Neural crest cell (in vitro differentiated cells): Measurements from ENCODE around the gene CBL. TPM values are rescaled to one million over a fixed set of nuclear protein-coding genes. Genes with fewer than 3 reads are reported as not detected.
"Not testable (repeated sequence)": the region's sequence is repeated elsewhere in the genome, so short reads cannot be mapped to it uniquely, and the experiment has no call there.

Experiments used
- DNase-seq: peaks from one replicate; pipeline ENCODE4 v3.0.0; 2021; ENCODE audit warnings: low read depth, mixed read lengths, low spot score
- H3K27ac Mint-ChIP-seq: one replicate; pipeline ENCODE4 v1.8.0; 2021; ENCODE audit warnings: mild to moderate bottlenecking, mixed read lengths; ENCODE audit not compliant: unreplicated experiment
- H3K27me3 Mint-ChIP-seq: 2 replicates; pipeline ENCODE4 v1.8.0; 2021; ENCODE audit warnings: low read depth, mild to moderate bottlenecking, mixed read lengths
- H3K36me3 Mint-ChIP-seq: 2 replicates; pipeline ENCODE4 v1.8.0; 2021; ENCODE audit warnings: low read depth, mild to moderate bottlenecking, mixed read lengths
- H3K4me1 Mint-ChIP-seq: 2 replicates; pipeline ENCODE4 v1.8.0; 2021; ENCODE audit warnings: mixed read lengths
- H3K4me3 Mint-ChIP-seq: one replicate; pipeline ENCODE4 v1.8.0; 2021; ENCODE audit warnings: mild to moderate bottlenecking, mixed read lengths
- H3K9me3 Mint-ChIP-seq: 2 replicates; pipeline ENCODE4 v1.8.0; 2021; ENCODE audit warnings: mixed read lengths
- total RNA-seq: library from RNA; stranded (reverse); gene quantifications from 2 replicates; pipeline ENCODE4 v1.2.1, GENCODE V29; 2021
- TF ChIP-seq, protein P1 (sequence below): fragments of 200-600 bp; sonication (generic); conservative IDR thresholded peaks from 2 replicates; pipeline ENCODE4 v1.5.0; 2021; ENCODE audit warnings: antibody characterized with exemption, mild to moderate bottlenecking

CBL gene
- total RNA-seq, 1 donor from 2014 or later: 43.5 TPM

DNA sequence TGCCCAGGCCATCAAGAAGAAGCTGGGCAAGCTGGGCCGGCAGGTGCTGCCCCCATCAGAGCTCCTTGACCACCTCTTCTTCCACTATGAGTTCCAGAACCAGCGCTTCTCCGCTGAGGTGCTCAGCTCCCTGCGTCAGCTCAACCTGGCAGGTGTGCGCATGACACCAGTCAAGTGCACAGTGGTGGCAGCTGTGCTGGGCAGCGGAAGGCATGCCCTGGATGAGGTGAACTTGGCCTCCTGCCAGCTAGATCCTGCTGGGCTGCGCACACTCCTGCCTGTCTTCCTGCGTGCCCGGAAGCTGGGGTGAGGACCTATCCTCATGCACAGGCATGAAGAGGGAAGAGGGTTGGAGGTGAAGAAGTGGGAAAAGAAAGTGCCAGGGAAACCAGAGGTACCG, 26.2 kb upstream of the CBL start:
- no peaks in the 10 kb centered on the region for H3K36me3 Mint-ChIP-seq
- H3K9me3 Mint-ChIP-seq: no peaks in the 10 kb centered on the region
- TF ChIP-seq, protein P1, sequence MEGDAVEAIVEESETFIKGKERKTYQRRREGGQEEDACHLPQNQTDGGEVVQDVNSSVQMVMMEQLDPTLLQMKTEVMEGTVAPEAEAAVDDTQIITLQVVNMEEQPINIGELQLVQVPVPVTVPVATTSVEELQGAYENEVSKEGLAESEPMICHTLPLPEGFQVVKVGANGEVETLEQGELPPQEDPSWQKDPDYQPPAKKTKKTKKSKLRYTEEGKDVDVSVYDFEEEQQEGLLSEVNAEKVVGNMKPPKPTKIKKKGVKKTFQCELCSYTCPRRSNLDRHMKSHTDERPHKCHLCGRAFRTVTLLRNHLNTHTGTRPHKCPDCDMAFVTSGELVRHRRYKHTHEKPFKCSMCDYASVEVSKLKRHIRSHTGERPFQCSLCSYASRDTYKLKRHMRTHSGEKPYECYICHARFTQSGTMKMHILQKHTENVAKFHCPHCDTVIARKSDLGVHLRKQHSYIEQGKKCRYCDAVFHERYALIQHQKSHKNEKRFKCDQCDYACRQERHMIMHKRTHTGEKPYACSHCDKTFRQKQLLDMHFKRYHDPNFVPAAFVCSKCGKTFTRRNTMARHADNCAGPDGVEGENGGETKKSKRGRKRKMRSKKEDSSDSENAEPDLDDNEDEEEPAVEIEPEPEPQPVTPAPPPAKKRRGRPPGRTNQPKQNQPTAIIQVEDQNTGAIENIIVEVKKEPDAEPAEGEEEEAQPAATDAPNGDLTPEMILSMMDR: no peak
- no peaks in the 10 kb centered on the region for H3K27me3 Mint-ChIP-seq
- no peak overlapping the region for H3K27ac Mint-ChIP-seq
- no peak overlapping the region for H3K4me3 Mint-ChIP-seq
- no peak for DNase-seq
- peaks cover 19% of the 10 kb centered on the region for H3K4me1 Mint-ChIP-seq

DNA sequence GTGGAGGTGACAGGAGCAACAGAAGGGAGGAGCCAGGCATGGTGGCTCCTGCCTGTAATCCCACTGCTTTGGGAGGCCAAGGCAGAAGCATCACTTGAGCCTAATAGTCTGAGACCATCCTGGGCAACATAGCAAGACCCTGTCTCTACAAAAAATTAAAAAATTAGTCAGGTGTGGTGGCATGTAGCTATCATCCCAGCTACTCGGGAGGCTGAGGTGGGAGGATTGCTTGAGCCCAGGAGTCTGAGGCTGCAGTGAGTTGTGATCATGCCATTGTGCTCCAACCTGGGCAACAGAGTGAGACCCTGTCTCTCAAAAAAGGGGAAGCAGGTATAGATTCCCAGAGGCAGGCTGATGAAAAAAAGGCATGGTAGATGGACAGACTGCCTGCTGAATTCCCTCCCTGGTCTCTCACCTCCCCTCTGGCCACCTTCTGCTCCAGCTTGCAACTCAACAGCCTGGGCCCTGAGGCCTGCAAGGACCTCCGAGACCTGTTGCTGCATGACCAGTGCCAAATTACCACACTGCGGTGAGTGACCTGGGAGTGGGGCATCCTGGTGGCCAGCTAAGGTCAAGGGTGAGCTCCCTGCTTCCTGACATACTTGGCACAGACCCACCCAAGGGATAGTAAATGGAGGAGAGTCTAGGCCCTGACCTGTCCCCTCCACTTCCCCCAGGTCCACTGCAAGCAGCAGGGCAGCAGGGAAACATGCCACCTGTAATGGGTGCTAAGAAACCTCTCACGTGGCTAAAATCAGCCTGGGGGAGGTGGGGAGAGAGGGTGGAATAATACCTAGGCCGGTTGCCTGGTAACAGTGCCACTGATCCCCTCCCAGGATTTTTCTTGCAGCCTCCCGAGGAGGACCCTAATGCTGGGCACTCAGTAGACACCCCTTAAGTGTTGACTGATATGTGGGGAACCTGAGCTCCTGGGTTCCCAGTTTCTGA, 25.1 kb upstream of the CBL start:
- TF ChIP-seq, protein P1: no peak
- H3K9me3 Mint-ChIP-seq: no peaks in the 10 kb centered on the region
- no peaks in the 10 kb centered on the region for H3K27me3 Mint-ChIP-seq
- peak overlapping the region; percentile 57 for H3K27ac Mint-ChIP-seq
- no peak for DNase-seq
- no peaks in the 10 kb centered on the region for H3K36me3 Mint-ChIP-seq
- peaks cover 16% of the 10 kb centered on the region for H3K4me1 Mint-ChIP-seq
- H3K4me3 Mint-ChIP-seq: no peak overlapping the region

DNA sequence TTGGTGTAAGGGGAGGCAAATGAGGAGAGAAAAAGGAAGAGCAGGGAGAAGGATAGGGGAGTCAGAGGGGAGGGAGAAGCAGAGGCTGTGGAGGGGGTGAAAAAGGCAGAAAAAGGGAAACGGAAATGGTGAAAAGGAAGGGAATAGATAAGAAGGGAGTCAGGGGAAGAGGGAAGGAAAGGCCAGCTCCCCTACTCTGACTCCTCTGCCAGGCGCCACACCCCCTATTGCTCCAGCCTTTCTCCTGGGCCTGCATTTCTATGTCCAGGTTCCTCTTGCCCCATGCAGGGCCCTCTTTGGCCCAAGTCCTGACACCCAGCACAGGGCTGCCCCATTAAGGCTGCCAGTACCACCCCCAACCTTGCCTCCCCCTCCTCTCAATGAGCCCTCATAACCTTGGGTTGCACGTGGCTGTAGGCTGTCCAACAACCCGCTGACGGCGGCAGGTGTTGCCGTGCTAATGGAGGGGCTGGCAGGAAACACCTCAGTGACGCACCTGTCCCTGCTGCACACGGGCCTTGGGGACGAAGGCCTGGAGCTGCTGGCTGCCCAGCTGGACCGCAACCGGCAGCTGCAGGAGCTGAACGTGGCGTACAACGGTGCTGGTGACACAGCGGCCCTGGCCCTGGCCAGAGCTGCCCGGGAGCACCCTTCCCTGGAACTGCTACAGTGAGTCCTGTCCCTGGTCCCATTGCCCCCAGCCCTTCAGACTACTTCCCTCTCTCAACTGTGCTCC, 24.3 kb upstream of the CBL start:
- no peaks in the 10 kb centered on the region for H3K27me3 Mint-ChIP-seq
- H3K36me3 Mint-ChIP-seq: no peaks in the 10 kb centered on the region
- peak overlapping the region; percentile 57 for H3K27ac Mint-ChIP-seq
- TF ChIP-seq, protein P1: no peak
- H3K4me3 Mint-ChIP-seq: no peak overlapping the region
- DNase-seq: no peak
- H3K4me1 Mint-ChIP-seq: peaks cover 16% of the 10 kb centered on the region
- no peaks in the 10 kb centered on the region for H3K9me3 Mint-ChIP-seq

DNA sequence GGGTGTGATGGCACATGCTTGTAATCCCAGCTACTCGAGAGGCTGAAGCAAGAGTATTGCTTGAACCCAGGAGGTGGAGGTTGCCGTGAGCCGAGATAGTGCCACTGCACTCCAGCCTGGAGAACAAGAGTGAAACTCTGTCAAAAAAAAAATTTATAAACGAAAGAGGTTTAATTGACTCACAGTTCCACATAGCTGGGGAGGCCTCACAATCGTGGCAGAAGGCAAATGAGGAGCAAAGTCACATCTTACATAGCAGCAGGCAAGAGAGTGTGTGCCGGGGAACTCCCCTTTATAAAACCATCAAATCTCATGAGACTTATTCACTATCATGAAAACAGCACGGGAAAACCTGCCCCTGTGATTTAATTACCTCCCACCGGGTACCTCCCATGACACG, 21.7 kb upstream of the CBL start:
- H3K36me3 Mint-ChIP-seq, DNase-seq, H3K27me3 Mint-ChIP-seq, H3K4me3 Mint-ChIP-seq, H3K4me1 Mint-ChIP-seq, H3K9me3 Mint-ChIP-seq, H3K27ac Mint-ChIP-seq: not testable (repeated sequence)

DNA sequence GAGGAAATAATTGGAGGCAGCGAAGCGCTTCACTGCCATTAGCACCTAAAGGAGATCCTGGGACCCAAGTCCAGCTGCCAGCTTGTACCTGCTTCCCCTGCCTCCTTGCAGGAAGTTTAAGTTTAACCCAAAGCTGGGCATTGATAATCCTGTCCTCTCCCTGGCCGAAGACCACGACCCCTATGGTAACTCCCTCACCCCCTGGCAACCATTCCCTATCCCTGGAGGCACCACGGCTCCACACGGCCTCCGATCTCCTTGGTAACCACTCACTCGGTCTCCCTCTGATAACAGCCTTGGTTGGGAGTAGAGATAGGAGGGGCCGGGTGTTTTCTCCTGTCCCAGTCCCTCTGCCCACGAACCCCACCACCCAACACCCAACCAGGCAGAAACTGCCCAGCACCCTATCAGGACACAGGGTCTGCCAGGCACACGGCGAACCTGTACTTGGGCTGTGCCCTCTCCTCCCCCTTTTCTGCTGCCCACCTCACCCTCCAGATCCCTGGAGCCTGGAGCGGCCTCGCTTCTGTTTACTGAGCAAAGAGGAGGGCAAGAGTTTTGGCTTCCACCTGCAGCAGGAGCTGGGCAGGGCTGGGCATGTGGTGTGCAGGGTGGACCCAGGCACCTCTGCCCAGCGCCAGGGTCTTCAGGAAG, 20.0 kb upstream of the CBL start:
- H3K4me1 Mint-ChIP-seq: peaks cover 4% of the 10 kb centered on the region
- H3K27me3 Mint-ChIP-seq: no peaks in the 10 kb centered on the region
- H3K36me3 Mint-ChIP-seq: no peaks in the 10 kb centered on the region
- H3K4me3 Mint-ChIP-seq: no peak overlapping the region
- no peak for DNase-seq
- no peak overlapping the region for H3K27ac Mint-ChIP-seq
- H3K9me3 Mint-ChIP-seq: no peaks in the 10 kb centered on the region
- TF ChIP-seq, protein P1: no peak
